Left hindlimb (tissue), 1 donor: Measurements from ENCODE around the gene ZNF433.
"Not testable (repeated sequence)": the region's sequence is repeated elsewhere in the genome, so short reads cannot be mapped to it uniquely, and the experiment has no call there.

ENCODE experiments used
- DNase-seq: peaks from one replicate; pipeline ENCODE4 v3.0.0-alpha.2; 2018

The ZNF433 gene

DNA sequence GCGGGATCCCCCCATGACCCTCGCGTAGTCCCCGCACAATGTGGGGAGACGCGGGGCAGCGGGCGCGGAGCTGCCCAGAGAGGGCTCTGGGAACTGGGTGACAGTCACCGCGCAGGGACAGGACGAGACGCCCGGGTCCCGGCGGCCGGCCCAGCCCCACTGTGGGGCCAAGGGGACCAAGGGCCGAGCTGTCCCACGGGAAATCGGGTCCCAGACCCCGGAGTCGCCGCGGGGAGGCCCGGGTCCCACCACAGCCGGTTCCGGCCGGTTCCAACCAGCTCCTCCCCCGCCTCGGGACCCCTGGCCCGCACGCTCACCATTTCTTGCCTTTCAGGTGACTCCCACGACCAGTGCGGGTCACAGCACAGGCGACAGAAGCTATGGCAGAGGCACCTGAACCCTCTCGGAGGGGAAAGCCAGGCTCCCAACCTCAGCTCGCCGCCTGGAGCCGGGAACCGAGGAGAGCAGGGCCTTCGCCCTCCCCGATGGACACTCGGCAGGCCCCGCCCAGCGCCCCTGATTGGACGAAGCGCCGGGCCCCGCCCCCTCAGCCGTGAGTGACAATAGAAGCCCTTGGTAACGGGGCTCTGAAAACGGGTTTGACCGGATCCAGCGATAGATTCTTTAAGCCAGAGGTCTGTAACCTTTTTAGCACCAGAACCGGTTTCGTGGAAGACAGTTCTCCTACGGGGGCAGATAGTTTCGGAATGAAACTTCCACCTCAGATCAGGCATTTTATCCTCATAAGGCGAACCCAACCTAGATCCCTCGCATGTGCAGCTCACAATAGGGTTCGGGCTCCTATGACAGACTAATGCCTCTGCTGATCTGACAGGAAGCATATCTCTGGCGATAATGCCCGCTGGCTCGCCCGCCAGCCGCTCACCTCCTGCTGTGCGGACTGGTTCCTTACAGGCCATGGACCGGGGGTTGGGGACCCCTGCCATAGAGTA lies at the start of gene ZNF433:
TSS of gene ZNF433 (minus strand) at position 460 of the 953 bp plus-strand sequence. CDS start at position 320, 140 bp downstream.
- DNase-seq, result peak; percentile 93

DNA sequence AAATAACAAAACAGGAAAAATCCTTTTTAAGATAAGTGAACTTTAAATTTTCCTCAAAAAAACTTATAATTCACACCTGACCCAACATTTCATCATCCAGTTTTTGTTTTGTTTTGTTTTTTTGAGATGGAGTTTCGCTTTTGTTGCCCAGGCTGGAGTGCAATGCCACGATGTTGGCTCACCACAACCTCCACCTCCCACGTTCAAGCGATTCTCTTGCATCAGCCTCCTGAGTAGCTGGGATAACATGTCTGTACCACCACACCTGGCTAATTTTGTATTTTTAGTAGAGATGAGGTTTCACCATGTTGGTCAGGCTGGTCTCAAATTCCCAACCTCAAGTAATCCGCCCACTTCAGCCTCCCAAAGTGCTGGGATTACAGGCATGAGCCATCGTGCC lies 47.9 kb upstream of the ZNF433 start:
- DNase-seq, result not testable (repeated sequence)

DNA sequence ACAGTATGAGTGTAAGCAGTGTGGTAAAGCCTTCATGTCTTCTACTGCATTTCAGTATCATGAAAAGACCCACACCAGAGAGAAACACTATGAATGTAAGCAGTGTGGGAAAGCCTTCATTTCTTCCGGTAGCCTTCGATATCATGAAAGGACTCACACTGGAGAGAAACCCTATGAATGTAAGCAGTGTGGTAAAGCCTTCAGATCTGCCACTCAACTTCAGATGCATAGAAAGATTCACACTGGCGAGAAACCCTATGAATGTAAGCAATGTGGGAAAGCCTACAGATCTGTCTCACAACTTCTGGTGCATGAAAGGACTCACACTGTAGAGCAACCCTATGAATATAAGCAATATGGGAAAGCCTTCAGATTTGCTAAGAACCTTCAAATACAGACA lies 41.9 kb upstream of the ZNF433 start:
- DNase-seq, result no peak

DNA sequence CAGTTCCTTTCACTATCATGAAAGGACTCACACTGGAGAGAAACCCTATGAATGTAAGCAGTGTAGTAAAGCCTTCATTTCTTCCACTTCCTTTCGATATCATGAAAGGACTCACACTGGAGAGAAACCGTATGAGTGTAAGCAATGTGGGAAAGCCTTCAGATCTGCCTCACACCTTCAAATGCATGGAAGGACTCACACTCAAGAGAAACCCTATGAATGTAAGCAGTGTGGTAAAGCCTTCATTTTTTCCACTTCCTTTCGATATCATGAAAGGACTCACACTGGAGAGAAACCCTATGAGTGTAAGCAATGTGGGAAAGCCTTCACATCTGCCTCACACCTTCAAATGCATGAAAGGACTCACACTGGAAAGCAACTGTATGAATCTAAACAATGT lies 40.9 kb upstream of the ZNF433 start:
- DNase-seq, result not testable (repeated sequence)

DNA sequence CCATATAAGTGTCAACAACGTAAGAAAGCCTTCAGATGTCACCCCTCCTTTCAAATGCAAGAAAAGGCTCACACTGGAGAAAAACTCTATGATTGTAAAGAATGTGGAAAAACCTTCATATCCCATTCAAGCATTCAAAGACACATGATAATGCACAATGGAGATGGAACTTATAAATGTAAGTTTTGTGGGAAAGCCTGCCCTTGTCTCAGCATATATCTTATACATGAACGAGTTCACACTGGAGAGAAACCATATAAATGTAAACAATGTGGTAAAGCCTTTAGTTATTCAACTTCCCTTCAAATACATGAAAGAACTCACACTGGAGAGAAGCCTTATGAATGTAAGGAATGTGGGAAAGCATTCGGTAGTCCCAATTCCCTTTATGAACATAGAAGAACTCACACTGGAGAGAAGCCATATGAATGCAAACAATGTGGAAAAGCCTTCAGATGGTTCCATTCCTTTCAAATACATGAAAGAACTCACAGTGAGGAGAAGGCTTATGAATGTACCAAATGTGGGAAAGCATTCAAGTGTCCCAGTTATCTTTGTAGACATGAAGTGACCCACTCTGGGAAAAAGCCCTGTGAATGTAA lies 40.2 kb upstream of the ZNF433 start:
- DNase-seq, result no peak

DNA sequence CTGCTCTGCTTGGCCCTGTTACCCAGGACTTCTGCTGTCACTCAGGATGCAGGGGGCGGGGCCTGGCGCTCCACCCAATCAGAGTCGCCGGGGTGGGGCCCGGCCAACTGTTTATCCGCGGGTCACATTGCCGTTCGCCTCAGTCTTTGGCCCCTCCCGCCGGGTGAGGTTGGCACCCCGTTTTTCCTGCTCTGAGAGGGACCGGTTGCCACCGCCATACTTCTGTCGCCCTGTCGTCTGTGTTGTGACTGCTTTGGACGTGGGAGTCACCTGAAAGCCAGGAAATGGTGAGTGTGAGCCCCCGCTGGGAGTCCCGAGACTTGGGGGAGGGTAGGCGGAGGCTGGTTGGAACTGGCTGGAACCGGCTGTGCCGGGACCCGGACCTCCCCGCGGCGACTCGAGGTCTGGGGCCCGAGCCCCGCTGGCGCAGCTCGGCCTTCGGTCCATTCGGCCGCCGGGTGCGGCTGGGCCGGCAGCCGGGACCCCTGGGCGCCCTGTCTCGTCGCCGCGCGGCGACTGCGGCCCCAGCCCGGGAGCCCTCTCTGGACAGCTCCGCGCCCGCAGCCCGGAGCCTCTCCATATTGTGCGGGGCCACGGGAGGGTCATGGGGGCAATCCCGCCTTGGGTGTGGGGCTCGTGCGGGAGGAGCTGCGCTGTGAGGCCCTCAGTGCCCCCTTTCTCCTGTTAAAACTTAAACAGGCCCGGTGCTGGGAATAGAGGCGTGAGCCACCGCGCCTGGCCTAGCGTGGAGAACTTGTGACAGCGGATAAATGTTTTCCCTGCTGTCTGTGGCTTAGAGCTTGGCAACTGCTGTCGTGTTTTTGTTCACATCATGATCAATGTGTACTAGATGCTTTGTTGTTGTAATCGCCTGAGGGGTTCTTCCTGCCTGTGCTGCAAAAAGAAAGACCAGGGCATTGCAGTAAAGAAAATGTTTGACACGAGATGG lies 29.4 kb upstream of the ZNF433 start, which contains the start of gene ZNF844:
TSS of gene ZNF844 (plus strand) at position 142 of the 949 bp plus-strand sequence. CDS start at position 285, 143 bp downstream.
- peak; percentile 96 for DNase-seq

DNA sequence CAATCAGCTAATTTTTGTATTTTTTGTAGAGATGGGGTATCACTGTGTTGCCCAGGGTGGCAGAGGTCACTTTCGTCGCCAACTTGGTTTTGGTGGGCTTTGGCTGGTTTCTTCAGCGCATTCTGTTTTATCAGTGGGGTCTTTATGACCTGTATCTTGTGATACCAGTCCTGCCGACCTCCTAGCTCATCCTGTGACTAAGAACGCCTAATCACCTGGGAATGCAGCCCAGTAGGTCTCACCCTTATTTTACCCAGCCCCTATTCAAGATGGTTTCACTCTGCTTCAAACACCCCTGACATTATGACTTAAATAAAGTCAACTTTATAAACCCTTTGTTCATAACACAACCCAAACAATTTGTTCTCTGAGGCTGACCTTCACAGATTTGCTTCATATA lies 20.3 kb upstream of the ZNF433 start:
- no peak for DNase-seq

DNA sequence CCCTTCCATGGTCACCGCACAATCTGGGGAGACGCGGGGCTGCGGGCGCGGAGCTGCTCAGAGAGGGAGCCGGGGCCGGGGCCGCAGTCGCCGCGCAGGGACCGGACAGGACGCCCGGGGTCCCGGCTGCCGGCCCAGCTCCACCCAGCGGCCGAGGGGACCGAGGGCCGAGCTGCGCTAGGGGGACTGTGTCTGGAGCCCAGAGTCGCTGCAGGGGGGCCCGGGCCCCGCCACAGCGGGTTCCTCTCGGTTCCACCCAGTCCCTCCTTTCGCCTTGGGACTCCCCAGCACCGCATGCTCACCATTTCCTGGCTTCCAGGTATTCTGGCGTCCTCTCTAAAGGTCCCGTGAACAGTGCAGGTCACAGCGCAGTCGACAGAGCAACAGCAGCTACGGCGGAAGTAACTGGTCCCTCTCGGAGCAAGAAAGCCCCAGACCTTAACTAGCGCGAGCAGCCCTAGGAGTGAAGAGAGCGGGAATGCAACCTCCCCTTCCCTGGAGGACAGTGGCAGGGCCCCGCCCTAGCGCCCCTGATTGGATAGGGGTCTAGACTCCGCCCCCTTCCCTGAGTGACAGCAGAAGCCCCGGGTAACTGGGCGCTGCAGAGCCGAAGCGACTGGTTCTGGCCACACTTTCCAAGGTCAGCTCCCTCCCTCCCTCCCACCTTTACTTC lies 17.2 kb upstream of the ZNF433 start, which contains the start of gene ZNF878:
TSS of gene ZNF878 (minus strand) at position 465 of the 673 bp plus-strand sequence. CDS start at position 305, 160 bp downstream.
- DNase-seq, result peak; percentile 89

DNA sequence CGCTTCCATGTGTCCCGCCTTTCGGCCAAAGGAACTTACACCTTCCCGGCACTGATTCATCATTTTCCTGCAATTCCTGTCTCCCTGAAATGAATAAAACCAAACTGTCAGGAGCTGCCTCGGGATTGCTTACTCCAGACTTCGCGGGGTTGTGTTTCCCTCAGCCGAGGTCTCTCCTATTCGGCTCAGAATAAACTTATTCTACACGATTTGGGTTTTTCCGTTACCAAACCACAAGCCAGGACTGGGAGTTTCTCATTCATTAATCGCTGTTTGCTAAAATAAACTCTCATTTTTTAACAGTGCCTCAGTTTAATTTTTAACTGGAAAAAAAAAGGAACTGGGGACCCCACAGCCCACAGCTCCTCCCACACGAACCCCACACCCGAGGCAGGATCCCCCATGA lies 16.6 kb upstream of the ZNF433 start:
- no peak for DNase-seq

DNA sequence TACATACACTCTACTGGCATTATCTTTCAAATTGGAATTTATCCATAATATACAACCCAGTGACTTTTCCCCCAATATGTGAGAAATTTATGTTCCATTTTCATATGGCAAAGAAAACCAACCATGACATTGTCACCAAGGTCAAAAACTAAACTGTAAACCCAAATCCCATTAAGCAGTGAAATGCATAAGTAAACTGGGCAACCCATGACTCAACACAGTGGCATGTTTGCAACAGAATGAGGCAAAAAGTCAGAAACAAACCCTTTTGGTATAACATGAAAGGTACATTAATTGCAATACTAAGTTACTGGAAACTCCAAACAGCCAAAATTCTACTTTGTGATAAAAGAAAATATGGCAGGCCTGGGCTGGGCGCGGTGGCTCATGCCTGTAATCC lies 12.4 kb upstream of the ZNF433 start:
- no peak for DNase-seq

DNA sequence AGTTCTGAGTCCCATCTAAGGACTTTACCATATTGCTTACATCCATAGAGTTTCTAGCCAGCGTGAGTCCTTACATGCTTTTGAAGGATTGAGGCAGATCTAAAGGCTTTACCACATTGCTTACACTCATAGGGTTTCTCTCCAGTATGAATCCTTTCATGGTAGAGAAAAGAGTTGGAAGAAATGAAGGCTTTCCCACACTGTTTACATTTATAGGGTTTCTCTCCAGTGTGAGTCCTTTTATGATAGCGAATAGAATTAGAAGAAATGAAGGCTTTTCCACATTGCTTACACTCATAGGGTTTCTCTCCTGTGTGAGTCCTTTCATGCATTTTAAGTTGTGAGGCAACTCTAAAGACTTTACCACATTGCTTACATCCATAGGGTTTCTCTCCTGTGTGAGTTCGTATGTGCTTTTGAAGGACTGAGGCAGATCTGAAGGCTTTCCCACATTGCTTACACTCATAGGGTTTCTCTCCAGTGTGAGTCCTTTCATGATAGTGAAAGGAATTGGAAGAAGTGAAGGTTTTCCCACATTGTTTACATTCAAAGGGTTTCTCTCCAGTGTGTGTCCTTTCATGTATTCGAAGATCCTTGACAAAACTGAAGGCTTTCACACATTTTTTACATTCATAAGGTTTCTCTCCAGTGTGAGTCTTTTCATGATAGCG lies 8.4 kb upstream of the ZNF433 start:
- DNase-seq, result no peak

DNA sequence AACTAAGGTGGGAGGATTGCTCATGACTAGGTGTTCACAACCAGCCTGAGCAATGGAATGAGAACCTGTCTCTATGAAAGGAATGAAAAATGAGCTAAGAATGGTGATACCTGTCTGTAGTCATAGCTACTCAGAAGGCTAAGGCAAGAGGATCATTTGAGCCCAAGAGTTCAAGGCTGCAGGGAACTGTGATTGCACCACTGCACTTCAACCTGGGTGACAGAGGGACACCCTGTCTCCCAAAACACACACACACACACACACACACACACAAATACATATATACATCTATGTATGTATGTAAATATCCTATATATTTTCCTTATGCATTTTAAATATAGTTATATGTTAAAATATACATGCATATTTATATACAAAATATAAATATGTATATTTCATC lies 7.4 kb upstream of the ZNF433 start:
- no peak for DNase-seq

DNA sequence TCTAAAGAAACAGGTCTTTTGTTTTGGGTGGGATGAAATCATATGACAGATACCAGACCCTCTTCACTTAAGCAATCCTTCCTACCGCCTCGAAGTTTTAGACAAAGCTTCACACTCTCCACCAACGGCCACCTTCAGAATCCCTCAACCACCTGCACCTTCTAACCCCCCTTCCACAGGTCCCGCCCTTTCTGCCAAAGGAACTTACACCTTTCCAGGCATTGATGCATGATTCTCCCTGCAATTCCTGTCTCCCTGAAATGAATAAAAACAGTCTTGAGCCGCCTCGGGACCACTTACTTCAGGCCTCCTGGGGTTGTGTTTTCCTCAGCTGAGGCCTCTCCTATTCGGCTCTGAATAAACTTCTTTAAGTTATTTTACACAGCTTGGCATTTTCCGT lies 859 bp downstream of the ZNF433 start:
- DNase-seq, result peak; percentile 24

DNA sequence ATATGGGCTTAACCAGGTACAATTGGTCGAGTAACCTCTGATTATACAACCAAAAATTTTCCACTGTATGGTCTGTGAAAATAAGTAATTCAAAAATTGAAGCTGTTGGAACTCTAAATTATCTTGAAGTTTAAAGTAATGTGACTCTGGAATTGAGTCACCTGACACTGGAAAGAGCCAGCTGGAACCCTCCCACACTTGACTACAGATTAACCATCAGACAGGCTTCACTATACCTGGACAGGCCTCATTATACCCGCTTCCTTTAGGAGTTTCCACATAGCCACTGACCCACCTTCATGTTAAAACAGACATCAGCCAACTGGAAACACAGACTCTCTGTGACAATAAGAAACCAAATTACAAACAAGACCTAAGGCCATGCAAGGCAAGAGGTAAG lies 1.3 kb downstream of the ZNF433 start:
- DNase-seq, result no peak

DNA sequence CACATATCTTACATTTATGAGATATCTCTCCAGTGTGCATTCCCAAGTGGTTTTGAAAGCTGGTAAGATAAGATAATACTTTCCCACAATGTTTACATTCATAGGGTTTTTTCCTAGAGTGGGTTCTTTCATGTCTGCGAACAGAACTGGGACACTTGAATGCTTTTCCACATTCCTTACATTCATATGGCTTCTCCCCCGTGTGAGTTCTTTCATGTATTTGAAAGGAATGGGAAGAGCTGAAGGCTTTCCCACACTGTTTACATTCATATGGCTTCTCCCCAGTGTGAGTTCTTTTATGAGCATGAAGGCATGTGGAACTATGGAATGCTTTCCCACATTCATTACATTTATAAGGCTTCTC lies 19.7 kb downstream of the ZNF433 start:
- DNase-seq, result no peak

DNA sequence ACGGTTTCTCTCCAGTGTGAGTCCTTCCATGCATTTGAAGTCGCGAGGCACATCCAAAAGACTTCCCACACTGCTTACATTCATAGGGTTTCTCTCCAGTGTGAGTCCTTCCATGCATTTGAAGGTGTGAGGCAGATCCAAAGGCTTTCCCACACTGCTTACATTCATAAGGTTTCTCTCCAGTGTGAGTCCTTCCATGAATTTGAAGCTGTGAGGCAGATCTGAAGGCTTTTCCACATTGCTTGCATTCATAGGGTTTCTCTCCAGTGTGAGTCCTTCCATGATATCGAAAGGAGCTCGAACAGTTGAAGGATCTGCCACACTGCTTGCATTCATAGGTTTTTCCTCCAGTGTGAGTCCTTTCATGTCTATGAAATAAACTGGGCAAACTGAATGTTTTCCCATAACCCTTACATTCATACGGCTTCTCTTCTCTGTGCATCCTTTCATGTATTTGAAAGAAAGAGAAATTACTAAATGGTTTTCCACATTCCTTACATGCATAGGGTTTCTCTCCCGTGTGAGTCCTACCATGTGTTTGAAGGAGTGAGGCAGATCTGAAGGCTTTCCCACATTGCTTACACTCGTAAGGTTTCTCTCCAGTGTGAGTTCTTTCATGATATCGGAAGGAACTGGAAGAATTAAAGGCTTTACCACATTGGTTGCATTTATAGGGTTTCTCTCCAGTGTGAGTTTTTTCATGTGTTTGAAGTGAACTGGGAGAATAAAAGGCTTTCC lies 20.3 kb downstream of the ZNF433 start:
- no peak for DNase-seq

DNA sequence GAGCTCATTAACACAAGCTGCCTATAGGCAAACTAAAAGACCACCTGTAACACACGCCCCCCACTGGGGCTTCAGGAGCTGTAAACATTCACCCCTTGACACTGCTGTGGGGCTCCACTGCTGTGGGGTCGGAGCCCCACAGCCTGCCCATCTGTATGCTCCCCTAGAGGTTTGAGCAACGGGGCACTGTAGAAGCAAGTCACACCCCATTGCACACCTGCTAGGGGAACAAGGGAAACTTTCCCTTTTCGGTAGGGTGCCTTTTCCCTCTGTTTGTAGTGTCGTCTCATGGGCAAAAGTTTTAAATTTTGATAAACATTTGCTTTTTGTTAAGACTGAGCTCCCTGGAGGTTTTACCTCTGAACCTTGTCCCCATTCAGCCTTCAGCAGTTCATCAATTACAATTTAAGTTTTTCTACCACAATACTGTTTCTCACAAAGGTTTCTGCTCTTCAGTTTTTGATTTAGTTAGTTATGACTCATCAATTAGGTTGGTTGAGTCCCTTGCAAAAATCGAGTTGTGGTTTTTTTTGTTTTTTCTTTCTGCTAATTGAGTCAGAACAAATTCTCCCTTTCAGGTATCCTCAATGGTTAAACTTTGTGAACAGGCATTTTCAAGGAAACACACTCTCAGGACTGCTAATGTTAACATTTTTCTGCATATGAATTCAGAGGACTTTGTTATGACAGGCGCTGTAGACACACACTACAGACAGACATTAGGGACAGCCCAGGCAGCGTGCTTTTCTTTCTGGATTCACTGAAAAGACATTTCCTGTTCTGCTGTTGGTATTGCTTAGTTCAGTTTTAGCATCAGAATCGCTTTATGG lies 35.1 kb downstream of the ZNF433 start:
- DNase-seq, result no peak

DNA sequence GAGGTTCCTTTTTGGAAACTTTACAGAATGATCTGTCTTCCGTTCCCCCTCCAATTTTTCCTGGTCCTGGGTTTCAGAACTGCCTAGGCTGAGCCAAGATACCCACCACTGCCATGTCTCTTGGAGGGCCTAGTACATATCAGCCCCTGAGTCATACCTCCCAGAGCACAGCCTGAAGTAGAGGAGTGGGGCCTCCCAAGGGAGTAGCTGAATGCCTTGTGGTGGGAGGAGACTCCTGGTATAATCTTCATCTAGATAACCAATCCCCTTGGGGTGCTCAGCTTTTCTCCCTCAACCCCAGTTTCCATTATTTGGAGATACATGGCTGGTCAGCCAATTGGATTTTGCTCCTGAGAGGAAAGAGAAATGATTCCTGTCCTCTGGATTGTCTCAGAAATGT lies 40.3 kb downstream of the ZNF433 start:
- DNase-seq, result no peak

DNA sequence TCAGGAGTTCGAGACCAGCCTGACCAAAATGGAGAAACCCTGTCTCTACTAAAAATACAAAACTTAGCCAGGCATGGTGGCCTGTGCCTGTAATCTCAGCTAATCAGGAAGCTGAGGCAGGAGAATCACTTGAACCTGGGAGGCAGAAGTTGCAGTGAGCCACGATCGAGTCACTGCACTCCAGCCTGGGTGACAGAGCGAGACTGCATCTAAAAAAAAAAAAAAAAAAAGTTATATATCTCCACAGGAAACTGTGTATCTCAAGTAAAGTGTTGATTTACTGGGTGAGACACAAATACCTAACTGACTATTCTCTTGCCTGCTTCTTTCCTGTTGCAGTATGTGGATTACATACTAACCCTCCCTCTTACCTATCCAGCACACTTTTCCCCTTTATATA lies 43.6 kb downstream of the ZNF433 start:
- not testable (repeated sequence) for DNase-seq

DNA sequence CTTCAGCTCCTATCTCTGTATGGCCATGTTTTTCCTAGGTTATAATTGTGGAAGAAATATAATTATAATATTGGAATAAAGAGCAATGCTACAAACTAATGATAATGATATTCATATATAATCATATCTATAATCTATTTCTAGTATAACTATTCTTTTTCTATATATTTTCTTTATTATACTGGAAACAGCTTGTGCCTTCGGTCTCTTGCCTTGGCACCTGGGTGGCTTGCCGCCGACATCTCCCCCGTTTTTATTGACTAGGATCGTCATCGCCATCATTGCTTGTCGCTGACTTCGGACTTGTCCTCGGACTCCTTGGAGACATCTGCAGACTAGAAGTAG lies 46.4 kb downstream of the ZNF433 start:
- no peak for DNase-seq
